Mucosa of descending colon (tissue), 3 donors: ENCODE results near the gene NFYA. TPM values are rescaled to one million over a fixed set of nuclear protein-coding genes. Genes with fewer than 3 reads are reported as not detected.
A peak's percentile ranks its signal among the peaks of the same experiment; 100 is the strongest.

Source experiments
- ATAC-seq: fragments of 200-7000 bp; cut with Tn5 transposase; one replicate; pipeline ENCODE4 v1.9.1; 2020; ENCODE audit warnings: mild to moderate bottlenecking, moderate library complexity
- DNase-seq, 3 donors: peaks; one replicate each; pipeline ENCODE4 v3.0.0-alpha.2; 2020
- H3K36me3 ChIP-seq: fragments of 200-600 bp; one replicate; pipeline ENCODE4 v1.8.0; 2021; ENCODE audit warnings: low read depth, mild to moderate bottlenecking
- H3K4me1 ChIP-seq: fragments of 200-600 bp; one replicate; pipeline ENCODE4 v1.8.0; 2021; ENCODE audit warnings: low read depth, mild to moderate bottlenecking
- H3K4me3 ChIP-seq: fragments of 200-600 bp; one replicate; pipeline ENCODE4 v1.8.0; 2021; ENCODE audit warnings: mild to moderate bottlenecking
- H3K9me3 ChIP-seq: fragments of 200-600 bp; one replicate; pipeline ENCODE4 v1.8.0; 2021; ENCODE audit warnings: mild to moderate bottlenecking
- intact Hi-C, 2 donors: fragments of 100-400 bp; cut with DNase I in 1 of 2; cut with micrococcal nuclease in 1 of 2; formaldehyde crosslinking; loops; one replicate each; pipeline versions ENCODE4 v1.11.0 to v1.11.1; 2022; cut with DNase I, micrococcal nuclease
- total RNA-seq, 3 donors: library from RNA; stranded (reverse); fragmentation: NEBNext Ultra II Directional in 2 of 3; extraction: Animal tissue kit (Norgen Biotek cat#: 25700) in 2 of 3; gene quantifications; one replicate each; pipeline versions ENCODE4 v1.2.1 to v1.2.4, GENCODE V29; 2021 to 2023
- TF ChIP-seq, protein P1 (sequence below): fragments of 200-600 bp; IDR thresholded peaks from one replicate; pipeline ENCODE4 v1.8.0; 2022; ENCODE audit warnings: antibody characterized with exemption, mild to moderate bottlenecking
- donor health status: DM: no; HTN: no; CAD: no; lungs with moderate emphysema.
- donor health status: DM: no; HTN: no; CAD: no.
- donor health status: DM: no; HTN: yes; CAD: no.

Gene NFYA
- total RNA-seq, 3 donors from 2014 or later = 19.0 to 20.9 (median 20.2) TPM

DNA sequence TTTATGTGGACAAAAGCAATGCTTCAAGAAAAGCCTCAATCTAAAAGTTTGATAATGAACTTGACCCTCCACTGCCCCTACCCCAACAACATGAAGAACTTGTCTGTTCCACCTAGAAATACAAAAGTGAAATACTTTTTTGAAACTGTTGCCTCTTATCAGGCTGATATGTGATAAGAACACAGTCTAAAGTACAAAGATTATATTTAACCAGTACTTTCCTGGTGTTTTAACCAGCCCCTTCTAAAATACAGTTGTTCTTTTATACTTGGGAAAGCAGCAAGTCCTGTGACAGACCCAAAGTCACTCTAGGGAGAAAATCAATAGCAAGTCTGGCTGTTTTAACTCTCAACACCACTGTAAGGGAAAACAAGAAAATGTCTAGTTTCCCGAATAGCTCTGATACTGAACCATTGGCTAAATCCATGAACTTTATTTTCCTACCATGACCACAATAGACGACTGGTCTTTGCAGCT, 7.2 kb upstream of the NFYA start:
- H3K4me3 ChIP-seq = no peak overlapping the region
- H3K9me3 ChIP-seq = no peaks in the 10 kb centered on the region
- H3K36me3 ChIP-seq = no peaks in the 10 kb centered on the region
- TF ChIP-seq, protein P1, sequence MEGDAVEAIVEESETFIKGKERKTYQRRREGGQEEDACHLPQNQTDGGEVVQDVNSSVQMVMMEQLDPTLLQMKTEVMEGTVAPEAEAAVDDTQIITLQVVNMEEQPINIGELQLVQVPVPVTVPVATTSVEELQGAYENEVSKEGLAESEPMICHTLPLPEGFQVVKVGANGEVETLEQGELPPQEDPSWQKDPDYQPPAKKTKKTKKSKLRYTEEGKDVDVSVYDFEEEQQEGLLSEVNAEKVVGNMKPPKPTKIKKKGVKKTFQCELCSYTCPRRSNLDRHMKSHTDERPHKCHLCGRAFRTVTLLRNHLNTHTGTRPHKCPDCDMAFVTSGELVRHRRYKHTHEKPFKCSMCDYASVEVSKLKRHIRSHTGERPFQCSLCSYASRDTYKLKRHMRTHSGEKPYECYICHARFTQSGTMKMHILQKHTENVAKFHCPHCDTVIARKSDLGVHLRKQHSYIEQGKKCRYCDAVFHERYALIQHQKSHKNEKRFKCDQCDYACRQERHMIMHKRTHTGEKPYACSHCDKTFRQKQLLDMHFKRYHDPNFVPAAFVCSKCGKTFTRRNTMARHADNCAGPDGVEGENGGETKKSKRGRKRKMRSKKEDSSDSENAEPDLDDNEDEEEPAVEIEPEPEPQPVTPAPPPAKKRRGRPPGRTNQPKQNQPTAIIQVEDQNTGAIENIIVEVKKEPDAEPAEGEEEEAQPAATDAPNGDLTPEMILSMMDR = no peak
- peaks cover 21% of the 10 kb centered on the region for H3K4me1 ChIP-seq
- intact Hi-C loops = loop anchor here in 1 of 2 donors (5.0 kb wide), 1 partner anchor 58 kb away; no protein-coding TSS in a partner anchor
- DNase-seq (no peak), ATAC-seq (peak; percentile 72)

DNA sequence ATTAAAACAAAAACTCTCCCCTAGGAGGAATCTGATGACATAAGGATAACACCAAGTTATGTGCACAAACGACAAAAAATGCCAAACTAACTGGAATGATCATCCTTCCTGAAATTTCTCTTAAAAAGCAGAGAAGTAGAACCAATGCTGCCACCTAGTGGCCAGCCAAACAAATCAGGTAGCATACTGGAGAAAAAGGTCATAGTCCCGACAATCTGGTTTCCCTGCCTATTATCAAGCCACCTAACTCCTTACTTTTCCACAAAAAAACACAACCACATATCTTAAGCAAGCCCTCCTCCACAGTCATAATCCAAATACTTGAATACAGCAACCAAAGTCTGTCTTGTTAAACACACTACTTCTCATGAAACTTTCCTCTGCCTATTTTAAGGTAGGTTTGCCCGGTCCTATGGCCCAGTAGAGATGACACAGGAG, 5.9 kb upstream of the NFYA start:
- DNase-seq = peak in 2 of 3 donors; percentile 69 to 90
- intact Hi-C loops = loop anchor here in 1 of 2 donors (5.0 kb wide), 1 partner anchor 60 kb away; no protein-coding TSS in a partner anchor
- Histone ChIP-seq H3K9me3 (no peaks in the 10 kb centered on the region), H3K4me1 (peaks cover 27% of the 10 kb centered on the region), H3K4me3 (no peak overlapping the region), H3K36me3 (no peaks in the 10 kb centered on the region)
- TF ChIP-seq, protein P1 = peak; percentile 73
- ATAC-seq = peak; percentile 47

DNA sequence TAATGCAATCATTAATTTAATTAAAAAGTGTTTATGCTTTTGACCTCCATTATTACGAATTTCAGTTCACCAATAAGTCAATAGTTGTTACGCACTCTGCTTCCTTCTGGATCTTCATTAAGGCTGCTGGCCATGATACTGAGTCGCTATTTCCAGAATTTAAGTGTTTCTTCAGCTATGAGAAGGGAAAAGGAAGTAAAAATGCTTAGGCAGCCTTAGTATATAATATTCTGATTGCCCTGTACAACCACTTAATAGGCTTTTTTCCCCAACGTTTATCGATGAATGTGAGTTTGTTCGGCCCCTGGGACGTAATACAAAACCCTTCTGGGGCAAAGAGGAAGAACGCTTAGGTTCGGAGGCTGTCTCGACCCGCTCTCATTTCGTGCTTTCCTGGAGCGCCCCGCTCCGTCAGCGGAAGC, 1.3 kb upstream of the NFYA start:
- DNase-seq (peak in 2 of 3 donors; percentile 85 to 90), ATAC-seq (no peak)
- Histone ChIP-seq H3K4me1 (peaks cover 27% of the 10 kb centered on the region), H3K4me3 (peak overlapping the region; percentile 91), H3K9me3 (no peaks in the 10 kb centered on the region), H3K36me3 (peaks cover 7% of the 10 kb centered on the region)
- intact Hi-C loops = no loop called here
- TF ChIP-seq, protein P1 = no peak

DNA sequence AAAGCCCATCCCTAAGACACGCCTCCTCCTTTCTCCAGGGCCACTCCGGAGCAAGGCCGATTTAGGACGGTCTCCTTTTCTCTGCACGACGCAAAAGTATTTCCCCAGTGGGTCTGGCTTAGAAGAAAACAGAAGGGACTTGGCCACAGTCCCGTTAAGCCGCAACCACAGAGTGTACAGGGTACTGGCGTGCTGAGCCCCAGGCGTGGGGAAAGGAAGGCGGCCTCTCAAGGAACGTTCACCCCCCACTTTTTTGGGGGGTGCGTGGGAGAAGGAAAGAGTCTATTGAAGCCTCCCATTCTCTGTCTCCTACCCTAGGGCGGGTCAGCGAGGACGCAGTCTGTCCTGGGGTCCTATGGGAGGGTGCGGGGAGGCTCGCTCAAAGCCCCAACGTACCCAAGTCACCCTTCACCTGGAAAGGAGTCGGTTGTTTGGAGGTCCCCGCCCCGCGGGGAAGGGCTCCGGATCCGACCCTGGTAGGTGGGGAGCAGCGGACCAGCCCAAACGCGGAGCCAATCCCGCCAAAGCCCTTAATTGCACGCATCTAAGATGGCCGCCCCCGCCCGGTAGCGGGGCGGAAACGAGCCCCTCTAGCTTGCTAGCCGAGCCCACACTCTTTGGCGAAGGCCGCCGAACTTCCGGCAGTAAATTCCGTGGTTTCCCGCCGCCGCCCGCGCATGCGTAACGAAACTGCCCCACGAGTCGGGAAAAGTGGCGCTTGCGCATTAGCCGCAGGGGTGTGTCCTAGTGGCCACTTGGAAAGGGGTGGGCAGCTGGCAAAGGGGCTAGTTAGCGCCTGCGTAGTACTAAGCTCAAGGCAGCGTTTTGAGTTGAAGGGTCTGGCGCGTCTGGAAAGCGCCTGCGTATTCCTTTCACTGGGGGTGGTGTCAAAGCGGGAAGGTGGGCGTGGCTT, 595 bp upstream of the NFYA start, which contains the start of gene OARD1:
Gene OARD1 (minus strand): TSS at position 434 of the 913 bp plus-strand sequence. CDS start 722 bp downstream, outside the sequence.
- intact Hi-C loops = no loop called here
- peak; percentile 76 for ATAC-seq
- Histone ChIP-seq H3K9me3 (no peaks in the 10 kb centered on the region), H3K4me1 (peaks cover 32% of the 10 kb centered on the region), H3K4me3 (peak within 1 kb of the TSS; percentile 91), H3K36me3 (peaks cover 7% of the 10 kb centered on the region)
- TF ChIP-seq, protein P1 = peak; percentile 3
- DNase-seq = peak; percentile 98 to 100 (median 100)

DNA sequence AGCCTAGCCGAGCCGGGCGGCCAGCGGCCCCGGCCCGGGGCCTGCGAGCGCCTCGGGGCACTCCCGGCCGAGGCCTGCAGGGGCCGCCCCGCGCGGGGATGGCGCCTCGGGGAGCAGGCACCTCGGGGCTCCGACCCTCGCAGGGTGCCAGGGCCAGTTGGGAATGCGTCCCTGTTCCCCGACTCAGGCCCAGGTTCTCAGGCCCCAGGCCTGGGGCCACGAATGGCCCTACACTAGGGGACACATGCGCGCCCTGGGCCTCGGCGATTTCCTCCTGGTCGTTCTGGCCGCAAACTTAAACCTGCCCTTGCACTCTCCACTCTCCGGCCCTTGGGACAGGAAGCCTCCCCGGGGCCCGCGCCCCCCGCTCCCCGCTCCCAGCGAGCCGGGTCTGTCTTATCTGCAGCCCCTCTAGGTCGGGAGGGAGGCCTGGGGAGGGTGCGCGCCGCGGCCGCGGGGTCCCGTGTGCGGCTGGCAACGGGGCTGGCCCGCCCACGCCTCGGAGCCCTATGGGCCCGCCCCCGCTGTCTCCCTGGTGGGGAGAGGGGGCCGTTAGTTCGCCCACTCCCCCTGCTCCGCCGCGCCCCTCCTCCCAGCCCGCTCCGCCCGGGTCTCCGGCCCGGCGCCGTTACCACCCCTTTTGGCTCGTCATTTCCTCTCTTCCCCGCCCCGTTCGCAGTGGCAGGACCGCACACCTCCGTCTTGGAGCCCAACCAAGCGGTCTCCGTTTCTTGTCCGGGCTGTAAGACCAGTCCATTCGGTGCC, 611 bp downstream of the NFYA start:
- TF ChIP-seq, protein P1 = no peak
- peak overlapping the region; percentile 91 for H3K4me3 ChIP-seq
- no peaks in the 10 kb centered on the region for H3K9me3 ChIP-seq
- peak; percentile 53 for ATAC-seq
- DNase-seq = peak; percentile 91 to 93 (median 91)
- H3K4me1 ChIP-seq = peaks cover 37% of the 10 kb centered on the region
- H3K36me3 ChIP-seq = peaks cover 7% of the 10 kb centered on the region
- intact Hi-C loops = no loop called here
